ENCODE measurements around the gene ZNF18.
"Not testable (repeated sequence)": the region's sequence is repeated elsewhere in the genome, so short reads cannot be mapped to it uniquely, and the experiment has no call there.

ZNF18 gene

DNA sequence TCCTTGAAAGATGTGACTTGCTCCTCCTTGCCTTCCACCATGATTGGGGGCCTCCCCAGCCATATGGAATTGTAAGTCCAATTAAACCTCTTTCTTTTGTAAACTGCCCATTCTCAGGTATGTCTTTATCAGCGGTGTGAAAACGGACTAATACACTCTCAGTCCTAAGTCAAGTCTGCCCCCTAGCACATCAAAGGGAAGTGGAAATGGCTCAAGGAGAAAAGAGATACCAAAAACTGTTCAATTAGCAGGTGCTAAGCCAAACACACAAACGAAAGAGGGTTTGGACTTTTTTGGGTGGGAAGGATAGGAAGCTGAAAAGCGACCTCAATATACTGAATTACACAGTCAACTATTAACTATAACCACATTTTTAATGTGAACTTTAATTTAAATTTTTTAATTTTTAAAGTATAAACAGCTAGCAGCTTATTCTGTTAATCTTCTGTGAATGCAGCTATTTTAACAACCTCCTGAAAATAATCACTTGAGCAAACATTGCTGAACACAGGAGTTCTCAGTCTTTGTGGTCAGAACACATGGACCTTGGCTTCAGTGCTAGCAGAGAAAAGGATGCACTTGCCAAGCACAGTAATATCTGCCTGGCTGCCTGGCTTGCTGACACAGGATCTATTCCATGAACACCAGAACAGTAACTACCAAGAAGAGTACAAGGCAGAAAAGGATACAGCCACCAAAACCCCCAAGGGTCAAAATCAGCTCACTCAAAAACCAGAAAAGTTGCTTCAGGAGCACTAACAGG, 10.9 kb downstream of the ZNF18 start:
- DNase-seq: no peak

DNA sequence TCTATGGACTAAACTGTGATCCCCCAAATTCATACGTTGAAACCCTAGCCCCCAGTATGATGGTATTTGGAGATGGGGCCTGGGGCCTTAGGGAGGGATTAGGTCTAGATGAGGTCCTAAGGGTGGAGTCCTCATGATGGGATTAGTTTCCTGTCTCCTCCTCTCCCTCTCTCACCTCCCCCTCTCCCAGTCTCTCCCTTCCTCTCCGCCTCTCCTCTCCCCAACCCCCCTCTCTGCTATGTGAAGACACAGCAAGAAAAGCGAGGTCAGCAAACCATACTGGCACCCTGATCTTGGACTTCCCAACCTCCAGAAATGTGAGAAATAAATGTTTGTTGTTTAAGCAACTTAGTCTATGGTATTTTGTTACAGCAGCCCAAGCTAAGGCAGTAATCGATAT, 15.4 kb downstream of the ZNF18 start:
- no peak for DNase-seq

DNA sequence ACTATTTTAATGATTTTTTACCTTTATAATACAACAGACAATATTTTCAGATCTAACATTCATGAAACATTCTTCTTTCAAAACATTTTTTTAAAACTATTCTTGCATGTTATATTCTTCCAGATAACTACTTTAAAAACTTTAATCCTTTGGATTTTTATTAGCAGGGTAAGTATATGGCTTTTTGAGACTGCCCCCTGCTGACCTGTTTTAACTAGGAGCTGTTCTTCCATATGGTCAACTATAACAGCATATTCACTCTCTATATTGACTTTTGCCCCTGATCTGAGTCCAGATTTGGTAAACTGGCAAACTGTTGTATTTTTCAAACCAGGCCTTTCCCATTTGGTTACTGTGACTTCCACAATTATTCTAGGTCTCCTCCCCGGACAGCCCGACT, 16.5 kb downstream of the ZNF18 start:
- DNase-seq: no peak

DNA sequence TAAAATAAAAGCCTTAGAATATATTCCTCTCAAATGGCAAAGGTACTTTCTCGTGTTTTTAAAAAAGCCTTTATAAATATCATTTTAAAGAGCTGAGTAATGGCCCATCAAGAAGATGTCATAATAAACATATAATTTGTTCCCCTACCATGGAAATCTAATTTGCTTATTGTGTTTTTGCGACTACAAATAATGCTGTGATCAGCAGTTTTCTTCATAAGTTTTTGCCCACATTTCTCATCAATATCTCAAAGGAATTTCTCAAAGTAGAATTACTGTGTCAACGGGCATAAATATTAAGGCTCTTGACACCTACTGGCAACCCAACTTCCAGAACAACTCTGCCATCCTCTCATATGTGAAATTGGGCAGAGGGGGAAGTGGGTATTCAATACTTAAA, 17.5 kb downstream of the ZNF18 start:
- DNase-seq: no peak

DNA sequence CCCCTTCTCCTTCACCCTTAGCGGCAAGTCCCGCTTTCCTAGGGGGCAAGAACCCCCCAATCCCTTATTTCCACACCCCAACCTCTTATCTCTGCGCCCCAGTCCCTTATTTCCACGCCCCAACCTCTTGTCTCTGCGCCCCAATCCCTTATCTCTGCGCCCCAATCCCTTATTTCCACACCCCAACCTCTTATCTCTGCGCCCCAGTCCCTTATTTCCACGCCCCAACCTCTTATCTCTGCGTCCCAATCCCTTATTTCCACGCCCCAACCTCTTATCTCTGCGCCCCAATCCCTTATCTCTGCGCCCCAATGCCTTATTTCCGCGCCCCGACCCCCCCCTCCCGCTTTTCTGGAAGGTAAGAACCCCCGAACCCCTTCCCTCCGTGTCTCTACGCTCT, 24.5 kb downstream of the ZNF18 start:
- DNase-seq: not testable (repeated sequence)

DNA sequence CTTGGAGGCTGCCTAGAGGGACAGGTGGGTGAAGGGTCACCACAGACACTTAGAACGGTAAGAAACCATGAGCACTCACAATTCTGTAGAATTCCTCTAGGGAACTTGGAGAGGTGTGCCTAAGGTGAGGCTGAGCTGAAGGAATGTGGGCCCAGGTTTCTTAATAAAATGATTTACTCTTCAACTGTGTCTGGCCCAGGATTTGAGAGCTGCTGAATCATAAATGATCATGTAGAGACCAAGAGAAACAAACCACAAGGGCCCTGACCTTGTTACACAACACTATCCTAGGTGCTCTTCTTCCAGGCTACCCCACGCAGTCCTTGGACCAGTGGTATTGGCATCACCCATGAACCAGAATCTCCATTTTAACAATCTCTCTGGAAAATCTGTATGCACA, 27.7 kb downstream of the ZNF18 start:
- no peak for DNase-seq

DNA sequence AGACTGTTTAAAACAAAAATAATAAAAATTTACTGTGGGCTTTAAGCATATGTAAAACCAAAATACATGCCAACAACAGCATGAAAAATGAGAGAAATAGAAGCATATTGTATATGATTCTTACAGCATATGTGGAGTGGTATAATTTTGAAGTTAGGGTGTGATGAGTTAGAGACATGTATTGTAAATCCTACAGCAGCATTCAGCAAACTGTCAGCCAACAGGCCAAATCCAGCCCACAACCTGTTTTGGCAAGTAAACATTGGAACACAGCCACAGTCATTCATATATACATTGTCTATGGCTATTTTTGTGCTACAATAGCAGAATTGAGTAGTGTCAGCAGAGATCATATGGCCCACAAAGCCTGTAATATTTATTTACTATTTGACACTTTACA, 42.3 kb downstream of the ZNF18 start:
- DNase-seq: no peak

DNA sequence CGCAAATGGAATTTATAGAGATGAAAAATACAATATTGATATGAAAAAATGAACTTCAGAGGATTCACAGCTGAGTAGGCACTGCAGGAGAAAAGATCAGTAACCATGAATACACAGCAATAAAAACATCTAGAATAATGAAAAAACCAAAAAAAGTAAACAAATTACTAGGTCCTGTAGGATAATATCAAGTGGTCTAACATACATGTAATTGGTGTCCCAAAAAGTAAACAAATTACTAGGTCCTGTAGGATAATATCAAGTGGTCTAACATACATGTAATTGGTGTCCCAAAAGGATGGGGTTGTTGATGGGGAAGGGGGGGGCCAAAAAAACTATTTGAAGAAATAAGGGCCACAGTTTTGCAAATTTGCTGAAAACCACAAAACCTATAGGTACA, 43.4 kb downstream of the ZNF18 start:
- no peak for DNase-seq

DNA sequence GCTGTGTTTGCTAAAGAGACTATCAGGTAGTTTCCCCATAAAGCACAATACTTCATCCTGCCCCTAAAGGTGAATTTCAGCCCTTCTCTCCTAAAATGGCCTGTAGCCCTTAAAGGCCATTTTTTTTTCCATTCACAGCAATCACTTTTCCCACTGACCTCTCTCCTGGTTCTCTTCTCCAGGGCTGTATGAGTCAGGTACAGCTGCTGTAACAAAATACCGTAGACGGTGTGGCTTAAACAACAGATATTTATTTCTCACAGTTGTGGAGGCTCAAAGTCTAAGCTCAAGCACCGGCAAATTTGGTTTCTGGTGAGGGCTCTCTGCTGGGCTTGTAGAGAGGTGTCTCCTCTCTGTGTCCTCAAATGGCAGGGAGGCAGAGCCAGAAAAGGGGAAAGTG, 44.7 kb downstream of the ZNF18 start:
- DNase-seq: no peak

DNA sequence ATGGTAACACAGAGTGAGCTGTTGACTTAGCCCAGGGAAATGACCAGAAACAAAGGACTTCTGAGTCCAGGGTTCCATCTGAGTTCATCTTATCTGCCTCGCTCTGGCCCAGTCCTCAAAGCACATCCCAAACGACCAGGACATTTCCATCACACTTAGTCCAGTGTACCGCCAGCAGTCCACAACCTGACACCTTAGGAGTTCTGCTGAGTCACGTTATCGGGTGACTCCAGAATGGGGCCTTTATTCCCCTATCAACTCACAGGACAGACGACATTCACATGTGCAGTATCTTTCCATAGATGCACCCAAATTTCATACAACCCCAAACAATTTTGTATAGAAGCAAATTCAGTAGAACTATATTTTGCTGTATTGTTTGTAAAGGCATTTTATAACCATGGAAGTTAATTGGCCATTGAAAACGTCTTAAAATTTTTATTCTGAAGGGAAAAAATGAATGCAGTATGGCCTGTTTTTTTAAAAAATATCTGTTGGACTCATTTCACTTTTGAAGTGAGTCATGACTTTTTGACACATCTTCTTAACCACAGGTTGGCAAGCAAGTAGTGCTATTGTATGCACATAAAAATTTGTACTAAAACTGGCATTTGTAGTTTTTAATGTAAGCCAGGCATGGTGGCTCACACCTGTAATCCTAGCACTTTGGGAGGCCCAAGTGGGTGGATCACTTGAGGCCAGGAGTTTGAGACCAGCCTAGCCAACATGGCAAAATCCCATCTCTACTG, 46.3 kb downstream of the ZNF18 start:
- DNase-seq: no peak

DNA sequence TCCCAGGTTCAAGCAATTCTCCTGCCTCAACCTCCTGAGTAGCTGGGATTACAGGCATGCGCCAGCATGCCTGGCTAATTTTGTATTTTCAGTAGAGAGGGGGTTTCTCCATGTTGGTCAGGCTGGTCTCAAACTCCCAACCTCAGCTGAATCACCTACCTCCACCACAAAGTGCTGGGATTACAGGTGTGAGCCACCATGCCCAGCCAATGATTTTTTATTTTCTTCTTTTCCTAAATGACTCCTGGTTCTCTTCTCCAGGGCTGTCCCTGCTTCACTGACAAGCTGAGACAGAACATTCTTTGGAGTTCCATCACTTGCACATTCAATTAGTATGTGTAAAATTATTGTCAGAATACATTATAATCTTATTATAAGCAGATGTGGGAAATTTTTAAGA, 47.7 kb downstream of the ZNF18 start:
- DNase-seq: not testable (repeated sequence)

DNA sequence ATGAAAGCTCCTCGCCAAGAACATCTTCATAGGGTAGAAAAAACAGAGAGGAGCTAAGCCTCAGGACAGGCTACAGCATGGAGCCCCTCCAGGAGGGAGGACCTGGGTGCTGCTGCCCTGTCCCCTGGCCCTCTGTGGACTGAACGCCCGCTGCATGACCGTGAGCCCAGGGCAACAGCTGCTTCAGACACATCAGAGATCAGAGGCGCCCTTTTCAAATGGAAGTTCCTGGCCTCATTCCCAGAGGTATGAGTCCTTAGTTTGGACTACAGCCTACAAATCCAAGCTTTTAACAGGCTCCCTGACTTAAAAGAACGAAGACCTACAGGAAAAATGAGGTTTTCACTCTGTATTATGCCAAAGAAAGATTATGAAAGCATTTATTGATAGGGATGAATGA, 48.5 kb downstream of the ZNF18 start:
- DNase-seq: no peak

DNA sequence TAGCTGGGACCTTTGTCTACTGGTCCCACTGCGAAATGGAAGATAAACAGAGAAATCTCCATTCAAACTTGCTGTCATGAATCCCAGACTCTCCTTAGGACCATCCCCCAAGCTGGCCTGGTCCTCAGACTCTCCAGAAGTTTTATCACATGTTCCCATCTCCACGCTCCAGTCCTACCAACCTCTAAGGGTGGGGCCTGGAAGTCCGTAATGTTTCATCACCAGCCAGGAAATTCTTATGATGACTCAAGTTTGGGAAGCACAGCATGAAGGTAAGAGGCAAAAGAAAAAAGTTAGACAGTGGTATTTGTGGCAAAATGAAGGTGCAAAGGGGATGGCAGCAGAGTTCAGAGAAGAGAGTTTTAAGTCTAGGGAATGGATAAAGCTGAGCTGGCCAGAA, 52.7 kb downstream of the ZNF18 start:
- DNase-seq: no peak

DNA sequence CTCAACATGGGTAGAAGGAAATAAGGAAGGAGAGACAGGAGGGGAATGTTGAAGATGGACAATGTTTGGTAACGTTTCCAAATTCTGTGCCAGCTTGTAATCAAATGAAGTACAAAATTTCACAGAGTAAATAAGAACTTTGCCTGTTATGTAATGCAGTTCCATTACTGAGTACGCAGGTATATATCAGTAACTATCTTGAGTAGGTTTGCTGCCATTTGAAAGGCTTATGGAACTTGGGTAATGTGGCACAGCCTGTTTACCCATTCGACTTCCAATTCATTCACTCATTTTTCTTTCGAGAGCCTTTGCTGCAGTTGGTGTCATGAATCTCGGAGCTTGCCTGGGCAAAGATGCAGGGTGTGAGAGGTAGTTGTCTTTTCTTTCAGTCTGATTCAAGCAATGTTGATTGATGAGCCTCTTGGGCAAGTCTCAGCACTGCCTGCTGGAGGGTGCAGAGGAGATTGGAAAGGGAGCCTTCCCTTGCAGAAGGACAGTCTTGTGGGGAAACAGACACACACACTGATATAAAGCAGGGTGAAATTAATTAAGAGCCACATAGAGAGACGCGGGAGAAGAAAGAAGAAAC, 53.4 kb downstream of the ZNF18 start:
- DNase-seq: no peak

DNA sequence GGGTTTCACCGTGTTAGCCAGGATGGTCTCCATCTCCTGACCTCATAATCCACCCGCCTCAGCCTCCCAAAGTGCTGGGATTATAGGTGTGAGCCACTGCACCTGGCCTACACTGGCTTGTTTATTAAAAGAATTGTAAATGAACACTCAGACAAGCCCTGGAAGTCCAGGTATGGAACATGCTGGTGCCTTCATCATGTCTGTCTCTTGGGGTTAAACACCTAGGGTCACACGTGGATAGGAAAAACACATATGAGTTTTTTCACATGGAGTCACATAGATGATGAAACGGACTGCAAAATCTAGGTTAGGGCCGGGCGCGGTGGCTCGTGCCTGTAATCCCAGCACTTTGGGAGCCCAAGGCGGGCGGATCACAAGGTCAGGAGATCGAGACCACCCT, 54.2 kb downstream of the ZNF18 start:
- not testable (repeated sequence) for DNase-seq

DNA sequence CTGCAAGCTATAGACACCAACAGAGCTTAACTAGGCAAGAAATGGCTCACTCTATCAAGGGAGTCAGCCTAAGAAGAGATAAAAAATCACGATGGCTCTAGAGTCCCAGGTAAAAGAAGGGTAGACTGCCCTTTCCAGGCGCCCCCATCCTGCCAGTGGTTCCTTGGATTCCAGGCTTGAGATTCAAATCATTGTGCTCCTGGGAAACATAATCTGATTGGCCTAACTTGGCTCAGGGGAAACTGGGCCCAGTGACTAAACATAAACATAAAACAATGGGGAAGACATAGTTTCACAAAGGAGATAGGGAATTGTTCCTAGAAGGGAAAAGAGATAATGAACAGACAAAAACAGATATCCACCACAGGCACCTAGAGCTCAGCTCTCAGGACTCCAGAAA, 56.4 kb downstream of the ZNF18 start:
- no peak for DNase-seq

DNA sequence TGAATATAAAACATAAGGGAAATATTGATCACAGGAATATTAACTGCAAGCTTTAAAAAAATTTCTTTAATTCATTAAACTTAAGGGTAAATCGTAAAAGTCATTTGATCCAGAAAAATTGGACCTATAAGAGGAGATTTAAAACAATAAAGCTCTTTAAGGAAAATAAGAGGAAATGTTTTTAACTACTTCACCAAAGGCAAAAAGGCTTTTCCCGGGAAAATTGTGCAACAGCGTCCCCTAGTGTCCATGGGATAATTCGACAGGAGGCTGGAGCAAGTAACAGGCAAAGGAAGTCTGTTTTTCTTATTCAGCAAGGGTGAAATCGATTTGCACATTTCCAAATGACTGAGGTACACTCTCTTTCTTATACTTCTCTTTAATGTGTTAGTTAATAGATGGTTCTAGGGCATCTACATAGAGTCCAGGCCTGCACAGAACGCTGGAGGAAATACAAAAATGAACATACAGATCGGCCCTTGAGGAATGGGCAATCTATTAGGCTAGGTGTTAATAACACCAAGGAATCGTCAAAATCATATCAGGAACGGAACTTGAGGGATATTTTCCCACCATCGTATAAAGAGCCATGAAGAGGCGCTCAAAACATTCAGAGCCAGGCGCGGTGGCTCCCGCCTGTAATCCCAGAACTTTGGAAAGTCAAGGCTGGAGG, 61.4 kb downstream of the ZNF18 start:
- no peak for DNase-seq

DNA sequence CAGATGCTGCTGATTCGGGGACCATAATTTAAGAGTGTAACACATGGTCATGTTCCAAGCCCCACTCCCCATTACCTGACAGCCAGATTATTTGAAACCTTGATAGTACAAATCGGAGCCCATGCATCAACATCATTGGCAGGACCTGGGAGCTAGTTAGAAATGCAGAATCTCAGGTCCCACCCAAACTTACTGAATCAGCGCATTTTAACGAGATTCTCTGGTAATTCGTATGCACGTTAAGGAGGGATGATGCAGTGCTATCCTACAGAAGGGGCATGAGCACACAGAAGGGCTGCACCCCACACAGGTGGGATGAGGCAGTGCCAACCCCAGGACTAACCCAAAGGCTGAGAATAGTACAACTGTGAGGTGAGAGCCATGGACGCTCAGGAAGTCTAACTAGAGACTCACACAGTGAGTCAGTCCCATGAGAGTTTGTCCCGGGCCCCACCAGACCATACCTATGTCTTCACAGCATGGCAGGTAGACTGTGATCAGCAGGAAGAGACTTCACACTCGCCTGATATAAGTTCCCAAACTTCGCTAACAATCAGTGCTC, 64.9 kb downstream of the ZNF18 start:
- DNase-seq: no peak

DNA sequence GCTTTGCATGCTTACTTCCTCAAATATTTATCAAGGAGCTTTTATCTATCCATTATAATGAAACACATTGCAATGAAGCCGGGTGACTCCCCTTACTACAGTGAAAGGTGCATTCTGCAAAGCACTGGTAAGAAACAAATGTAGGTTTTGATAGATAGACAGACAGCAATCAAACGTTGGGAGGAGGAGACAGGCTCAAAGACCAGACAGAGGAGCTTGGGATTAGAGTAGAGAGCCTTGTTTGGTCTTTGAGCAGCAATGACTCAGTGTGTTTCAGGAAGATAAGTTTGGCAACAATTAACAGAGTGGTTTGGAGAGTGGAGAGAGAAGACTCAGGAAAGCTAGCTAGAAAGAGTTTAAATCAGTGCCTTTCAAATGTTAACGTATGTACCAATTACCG, 68.8 kb downstream of the ZNF18 start:
- no peak for DNase-seq
